HepG2 (cell line): ENCODE results near the gene ZBTB9. TPM values are rescaled to one million over a fixed set of nuclear protein-coding genes. Genes with fewer than 3 reads are reported as not detected.

Experiments
- ARID2 ChIP-seq: sonication (generic); formaldehyde crosslinking; IDR thresholded peaks from 2 replicates; pipeline ENCODE4 v1.8.1; 2022; ENCODE audit warnings: mild to moderate bottlenecking, missing genetic modification reagents, borderline replicate concordance
- CC2D1A ChIP-seq: sonication (generic); formaldehyde crosslinking; IDR thresholded peaks from 2 replicates; pipeline ENCODE4 v1.8.1; 2023; ENCODE audit warnings: mild to moderate bottlenecking, missing genetic modification reagents
- GATA4 ChIP-seq: sonication (generic); IDR thresholded peaks from 2 replicates; pipeline ENCODE4 v1.6.1; 2016; ENCODE audit warnings: antibody characterized with exemption, low read depth, borderline replicate concordance
- MEIS2 ChIP-seq: sonication (generic); formaldehyde crosslinking; IDR thresholded peaks from 2 replicates; pipeline ENCODE4 v1.9.0; 2021; ENCODE audit warnings: mild to moderate bottlenecking, missing genetic modification reagents
- SRSF1 ChIP-seq: fragments of 200-400 bp; formaldehyde crosslinking; optimal IDR thresholded peaks from 2 replicates; pipeline ENCODE3; 2017; ENCODE audit warnings: mild to moderate bottlenecking, low read depth, low read length, moderate library complexity
- U2AF1 ChIP-seq: fragments of 200-400 bp; formaldehyde crosslinking; optimal IDR thresholded peaks from 2 replicates; pipeline ENCODE3; 2017; ENCODE audit warnings: mild to moderate bottlenecking, low read depth, low read length
- ZNF616 ChIP-seq: sonication (generic); formaldehyde crosslinking; IDR thresholded peaks from 2 replicates; pipeline ENCODE4 v1.5.0; 2020; ENCODE audit warnings: low read depth, mild to moderate bottlenecking, missing genetic modification reagents
- ZNF747 ChIP-seq: sonication (generic); formaldehyde crosslinking; IDR thresholded peaks from 2 replicates; pipeline ENCODE4 v1.8.1; 2023; ENCODE audit warnings: missing genetic modification reagents, mild to moderate bottlenecking, borderline replicate concordance
- ZSCAN25 ChIP-seq: sonication (generic); formaldehyde crosslinking; IDR thresholded peaks from 2 replicates; pipeline ENCODE4 v1.8.0; 2022; ENCODE audit warnings: mild to moderate bottlenecking, missing genetic modification reagents
- polyA plus RNA-seq, 8 experiments: library from polyadenylated mRNA; depleted of rRNA in 3 of 8; stranded (reverse) in 7 of 8; unstranded in 1 of 8; fragments of >200 nt; fragmentation: Illumina TruSeq in 4 of 8; extraction: Trizol in 4 of 8; gene quantifications; 2 replicates each; pipeline versions ENCODE4 v1.2.1 to v1.2.3, GENCODE V29; 2011 to 2016; ENCODE audit warnings: low read depth in 4 of 8, missing spikeins in 1 of 8, mixed read lengths in 1 of 8; ENCODE audit not compliant: insufficient read depth in 1 of 8
- total RNA-seq, 5 experiments: library from RNA; depleted of rRNA; stranded (reverse); fragments of >200 nt; fragmentation: Illumina TruSeq; extraction: Trizol; gene quantifications; 2 replicates each; pipeline ENCODE4 v1.2.3, GENCODE V29; 2016; ENCODE audit warnings: low read depth in 1 of 5
- TF ChIP-seq, protein P1 (sequence below): sonication (generic); formaldehyde crosslinking; IDR thresholded peaks from 2 replicates; pipeline ENCODE4 v1.4.0; 2020; ENCODE audit warnings: missing genetic modification reagents
- TF ChIP-seq, protein P2 (sequence below): sonication (generic); formaldehyde crosslinking; IDR thresholded peaks from 2 replicates; pipeline ENCODE4 v1.4.0; 2020; ENCODE audit warnings: mild to moderate bottlenecking, missing genetic modification reagents
- TF ChIP-seq, protein P3 (sequence below): sonication (generic); formaldehyde crosslinking; IDR thresholded peaks from 2 replicates; pipeline ENCODE4 v1.4.0; 2020; ENCODE audit warnings: missing genetic modification reagents
- TF ChIP-seq, protein P4 (sequence below): sonication (generic); formaldehyde crosslinking; conservative IDR thresholded peaks from 2 replicates; pipeline ENCODE4 v1.4.0; 2020; ENCODE audit warnings: mild to moderate bottlenecking, missing genetic modification reagents, moderate library complexity
- TF ChIP-seq, protein P5 (sequence below): sonication (generic); formaldehyde crosslinking; IDR thresholded peaks from 2 replicates; pipeline ENCODE4 v1.8.1; 2023; ENCODE audit warnings: mild to moderate bottlenecking, missing genetic modification reagents

The ZBTB9 gene
- total and polyA plus RNA-seq, 2 of the 13 experiments (the other 11 are each of a cell fraction or from before 2014, with no cell fraction given), result 5.3 to 9.2 TPM

DNA sequence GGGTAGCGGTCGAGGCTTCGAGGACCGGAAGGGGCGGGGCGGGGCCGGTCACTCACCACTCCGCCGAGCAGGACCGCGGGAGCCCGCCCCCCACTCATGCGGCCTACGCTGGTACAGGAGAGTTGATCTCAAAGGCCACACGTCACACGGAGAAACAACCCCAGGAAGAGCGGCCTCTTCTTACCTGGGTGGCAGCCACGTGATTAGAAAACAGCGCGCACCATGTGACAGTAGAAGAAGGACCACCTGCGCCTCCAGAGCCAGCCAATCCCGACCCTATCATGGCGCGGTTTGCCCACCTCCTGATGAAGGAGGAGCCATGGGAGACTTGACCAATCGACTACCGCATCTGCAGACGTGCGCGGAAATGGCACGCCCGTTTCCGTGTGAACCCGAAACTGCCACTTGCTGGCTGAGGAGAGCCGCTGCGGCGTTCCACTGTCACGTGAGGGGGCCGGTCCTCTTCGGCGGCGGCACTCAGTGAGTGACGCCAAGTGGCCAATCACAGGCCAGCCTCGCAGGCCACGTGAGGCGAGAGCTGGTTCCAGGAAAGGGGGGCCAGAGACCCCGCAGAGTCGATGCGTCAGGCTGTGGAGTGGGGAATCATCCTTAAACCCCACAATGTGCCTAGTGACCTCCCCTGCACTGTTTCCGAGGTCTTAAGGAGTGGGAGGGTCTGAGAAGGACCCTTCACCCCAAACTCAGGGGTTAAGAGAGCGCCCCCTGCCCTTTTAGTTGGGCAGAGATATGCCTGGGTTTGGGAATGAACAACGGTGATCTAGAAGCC, 36.3 kb upstream of the ZBTB9 start, which contains the start of gene CUTA (continued):
- TF ChIP-seq ARID2 (CRISPR knock-in tag), result peak; percentile 54; the same call in 1 of the 2 replicates
- TF ChIP-seq CC2D1A, result no peak
- TF ChIP-seq, protein P1, sequence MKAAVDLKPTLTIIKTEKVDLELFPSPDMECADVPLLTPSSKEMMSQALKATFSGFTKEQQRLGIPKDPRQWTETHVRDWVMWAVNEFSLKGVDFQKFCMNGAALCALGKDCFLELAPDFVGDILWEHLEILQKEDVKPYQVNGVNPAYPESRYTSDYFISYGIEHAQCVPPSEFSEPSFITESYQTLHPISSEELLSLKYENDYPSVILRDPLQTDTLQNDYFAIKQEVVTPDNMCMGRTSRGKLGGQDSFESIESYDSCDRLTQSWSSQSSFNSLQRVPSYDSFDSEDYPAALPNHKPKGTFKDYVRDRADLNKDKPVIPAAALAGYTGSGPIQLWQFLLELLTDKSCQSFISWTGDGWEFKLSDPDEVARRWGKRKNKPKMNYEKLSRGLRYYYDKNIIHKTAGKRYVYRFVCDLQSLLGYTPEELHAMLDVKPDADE, result no peak
- TF ChIP-seq, protein P2, sequence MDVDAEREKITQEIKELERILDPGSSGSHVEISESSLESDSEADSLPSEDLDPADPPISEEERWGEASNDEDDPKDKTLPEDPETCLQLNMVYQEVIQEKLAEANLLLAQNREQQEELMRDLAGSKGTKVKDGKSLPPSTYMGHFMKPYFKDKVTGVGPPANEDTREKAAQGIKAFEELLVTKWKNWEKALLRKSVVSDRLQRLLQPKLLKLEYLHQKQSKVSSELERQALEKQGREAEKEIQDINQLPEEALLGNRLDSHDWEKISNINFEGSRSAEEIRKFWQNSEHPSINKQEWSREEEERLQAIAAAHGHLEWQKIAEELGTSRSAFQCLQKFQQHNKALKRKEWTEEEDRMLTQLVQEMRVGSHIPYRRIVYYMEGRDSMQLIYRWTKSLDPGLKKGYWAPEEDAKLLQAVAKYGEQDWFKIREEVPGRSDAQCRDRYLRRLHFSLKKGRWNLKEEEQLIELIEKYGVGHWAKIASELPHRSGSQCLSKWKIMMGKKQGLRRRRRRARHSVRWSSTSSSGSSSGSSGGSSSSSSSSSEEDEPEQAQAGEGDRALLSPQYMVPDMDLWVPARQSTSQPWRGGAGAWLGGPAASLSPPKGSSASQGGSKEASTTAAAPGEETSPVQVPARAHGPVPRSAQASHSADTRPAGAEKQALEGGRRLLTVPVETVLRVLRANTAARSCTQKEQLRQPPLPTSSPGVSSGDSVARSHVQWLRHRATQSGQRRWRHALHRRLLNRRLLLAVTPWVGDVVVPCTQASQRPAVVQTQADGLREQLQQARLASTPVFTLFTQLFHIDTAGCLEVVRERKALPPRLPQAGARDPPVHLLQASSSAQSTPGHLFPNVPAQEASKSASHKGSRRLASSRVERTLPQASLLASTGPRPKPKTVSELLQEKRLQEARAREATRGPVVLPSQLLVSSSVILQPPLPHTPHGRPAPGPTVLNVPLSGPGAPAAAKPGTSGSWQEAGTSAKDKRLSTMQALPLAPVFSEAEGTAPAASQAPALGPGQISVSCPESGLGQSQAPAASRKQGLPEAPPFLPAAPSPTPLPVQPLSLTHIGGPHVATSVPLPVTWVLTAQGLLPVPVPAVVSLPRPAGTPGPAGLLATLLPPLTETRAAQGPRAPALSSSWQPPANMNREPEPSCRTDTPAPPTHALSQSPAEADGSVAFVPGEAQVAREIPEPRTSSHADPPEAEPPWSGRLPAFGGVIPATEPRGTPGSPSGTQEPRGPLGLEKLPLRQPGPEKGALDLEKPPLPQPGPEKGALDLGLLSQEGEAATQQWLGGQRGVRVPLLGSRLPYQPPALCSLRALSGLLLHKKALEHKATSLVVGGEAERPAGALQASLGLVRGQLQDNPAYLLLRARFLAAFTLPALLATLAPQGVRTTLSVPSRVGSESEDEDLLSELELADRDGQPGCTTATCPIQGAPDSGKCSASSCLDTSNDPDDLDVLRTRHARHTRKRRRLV (CRISPR knock-in tag), result peak; percentile 65
- TF ChIP-seq ZNF616 (CRISPR knock-in tag), result no peak
- no peak for TF ChIP-seq SRSF1
- TF ChIP-seq, protein P3, sequence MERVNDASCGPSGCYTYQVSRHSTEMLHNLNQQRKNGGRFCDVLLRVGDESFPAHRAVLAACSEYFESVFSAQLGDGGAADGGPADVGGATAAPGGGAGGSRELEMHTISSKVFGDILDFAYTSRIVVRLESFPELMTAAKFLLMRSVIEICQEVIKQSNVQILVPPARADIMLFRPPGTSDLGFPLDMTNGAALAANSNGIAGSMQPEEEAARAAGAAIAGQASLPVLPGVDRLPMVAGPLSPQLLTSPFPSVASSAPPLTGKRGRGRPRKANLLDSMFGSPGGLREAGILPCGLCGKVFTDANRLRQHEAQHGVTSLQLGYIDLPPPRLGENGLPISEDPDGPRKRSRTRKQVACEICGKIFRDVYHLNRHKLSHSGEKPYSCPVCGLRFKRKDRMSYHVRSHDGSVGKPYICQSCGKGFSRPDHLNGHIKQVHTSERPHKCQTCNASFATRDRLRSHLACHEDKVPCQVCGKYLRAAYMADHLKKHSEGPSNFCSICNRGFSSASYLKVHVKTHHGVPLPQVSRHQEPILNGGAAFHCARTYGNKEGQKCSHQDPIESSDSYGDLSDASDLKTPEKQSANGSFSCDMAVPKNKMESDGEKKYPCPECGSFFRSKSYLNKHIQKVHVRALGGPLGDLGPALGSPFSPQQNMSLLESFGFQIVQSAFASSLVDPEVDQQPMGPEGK (CRISPR knock-in tag), result no peak; the same call in none of the 2 replicates
- peak; percentile 64; the same call in 1 of the 2 replicates for TF ChIP-seq ZSCAN25 (CRISPR knock-in tag)
- TF ChIP-seq ZNF747 (CRISPR knock-in tag), result peak; percentile 95; the same call in 1 of the 2 replicates
- TF ChIP-seq, protein P4, sequence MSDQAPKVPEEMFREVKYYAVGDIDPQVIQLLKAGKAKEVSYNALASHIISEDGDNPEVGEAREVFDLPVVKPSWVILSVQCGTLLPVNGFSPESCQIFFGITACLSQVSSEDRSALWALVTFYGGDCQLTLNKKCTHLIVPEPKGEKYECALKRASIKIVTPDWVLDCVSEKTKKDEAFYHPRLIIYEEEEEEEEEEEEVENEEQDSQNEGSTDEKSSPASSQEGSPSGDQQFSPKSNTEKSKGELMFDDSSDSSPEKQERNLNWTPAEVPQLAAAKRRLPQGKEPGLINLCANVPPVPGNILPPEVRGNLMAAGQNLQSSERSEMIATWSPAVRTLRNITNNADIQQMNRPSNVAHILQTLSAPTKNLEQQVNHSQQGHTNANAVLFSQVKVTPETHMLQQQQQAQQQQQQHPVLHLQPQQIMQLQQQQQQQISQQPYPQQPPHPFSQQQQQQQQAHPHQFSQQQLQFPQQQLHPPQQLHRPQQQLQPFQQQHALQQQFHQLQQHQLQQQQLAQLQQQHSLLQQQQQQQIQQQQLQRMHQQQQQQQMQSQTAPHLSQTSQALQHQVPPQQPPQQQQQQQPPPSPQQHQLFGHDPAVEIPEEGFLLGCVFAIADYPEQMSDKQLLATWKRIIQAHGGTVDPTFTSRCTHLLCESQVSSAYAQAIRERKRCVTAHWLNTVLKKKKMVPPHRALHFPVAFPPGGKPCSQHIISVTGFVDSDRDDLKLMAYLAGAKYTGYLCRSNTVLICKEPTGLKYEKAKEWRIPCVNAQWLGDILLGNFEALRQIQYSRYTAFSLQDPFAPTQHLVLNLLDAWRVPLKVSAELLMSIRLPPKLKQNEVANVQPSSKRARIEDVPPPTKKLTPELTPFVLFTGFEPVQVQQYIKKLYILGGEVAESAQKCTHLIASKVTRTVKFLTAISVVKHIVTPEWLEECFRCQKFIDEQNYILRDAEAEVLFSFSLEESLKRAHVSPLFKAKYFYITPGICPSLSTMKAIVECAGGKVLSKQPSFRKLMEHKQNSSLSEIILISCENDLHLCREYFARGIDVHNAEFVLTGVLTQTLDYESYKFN (CRISPR knock-in tag), result peak; percentile 67
- TF ChIP-seq, protein P5, sequence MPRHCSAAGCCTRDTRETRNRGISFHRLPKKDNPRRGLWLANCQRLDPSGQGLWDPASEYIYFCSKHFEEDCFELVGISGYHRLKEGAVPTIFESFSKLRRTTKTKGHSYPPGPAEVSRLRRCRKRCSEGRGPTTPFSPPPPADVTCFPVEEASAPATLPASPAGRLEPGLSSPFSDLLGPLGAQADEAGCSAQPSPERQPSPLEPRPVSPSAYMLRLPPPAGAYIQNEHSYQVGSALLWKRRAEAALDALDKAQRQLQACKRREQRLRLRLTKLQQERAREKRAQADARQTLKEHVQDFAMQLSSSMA, result peak; percentile 56; the same call in 1 of the 2 replicates
- peak; percentile 23 for TF ChIP-seq MEIS2
- peak; percentile 90 for TF ChIP-seq U2AF1
- 0 out of 2 replicates have a peak, but pooled peaks have one; percentile 62 for TF ChIP-seq GATA4
